Gastroesophageal sphincter (tissue), 3 donors: ENCODE data around the gene DPP6.
"Not testable (repeated sequence)": the region's sequence is repeated elsewhere in the genome, so short reads cannot be mapped to it uniquely, and the experiment has no call there.

Experiments used
- EP300 ChIP-seq: sonication (generic); formaldehyde crosslinking; IDR thresholded peaks from one replicate; pipeline ENCODE4 v1.6.1; 2017; ENCODE audit warnings: antibody characterized with exemption, mild to moderate bottlenecking
- POLR2A ChIP-seq, 2 donors: fragments of 450-650 bp; IDR thresholded peaks; one replicate each; pipeline ENCODE4 v1.6.1; 2017; ENCODE audit warnings: antibody characterized with exemption in 2 of 2, mild to moderate bottlenecking in 2 of 2, moderate library complexity in 1 of 2
- POLR2AphosphoS5 ChIP-seq: sonication (generic); formaldehyde crosslinking; IDR thresholded peaks from one replicate; pipeline ENCODE4 v1.6.1; 2017; ENCODE audit warnings: antibody characterized with exemption
- TF ChIP-seq, protein P1 (sequence below), 4 experiments: fragments of 200-600 bp in 2 of 4; fragments of 450-650 bp in 2 of 4; sonication (generic) in 1 of 4; IDR thresholded peaks; one replicate each; pipeline ENCODE4 v1.5.1; 2017 to 2019; ENCODE audit warnings: antibody characterized with exemption in 4 of 4, mild to moderate bottlenecking in 2 of 4, moderate library complexity in 2 of 4

DNA sequence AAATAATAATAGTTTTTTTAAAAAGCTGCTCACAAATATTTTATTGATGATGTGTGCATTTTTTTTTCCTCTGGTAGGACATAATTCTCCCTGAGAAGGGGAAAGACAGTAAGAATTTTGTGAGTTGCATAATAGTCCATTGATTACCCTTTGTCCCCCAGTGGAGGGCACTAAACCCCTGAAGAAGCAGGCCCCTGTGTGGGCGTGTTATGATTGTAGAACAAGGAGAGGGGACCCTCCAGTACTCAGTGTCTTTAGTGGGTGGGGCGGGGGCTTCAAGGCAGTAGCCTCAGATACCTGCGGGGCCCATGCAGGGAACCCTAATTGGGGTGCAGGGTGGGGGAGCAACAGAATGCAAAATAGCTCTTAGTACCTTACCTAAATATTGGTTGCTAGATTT, 57.4 kb downstream of the DPP6 start:
- TF ChIP-seq POLR2AphosphoS5; POLR2A (IDR thresholded peaks at IDR 0.05); EP300: not testable (repeated sequence)
- TF ChIP-seq, protein P1, sequence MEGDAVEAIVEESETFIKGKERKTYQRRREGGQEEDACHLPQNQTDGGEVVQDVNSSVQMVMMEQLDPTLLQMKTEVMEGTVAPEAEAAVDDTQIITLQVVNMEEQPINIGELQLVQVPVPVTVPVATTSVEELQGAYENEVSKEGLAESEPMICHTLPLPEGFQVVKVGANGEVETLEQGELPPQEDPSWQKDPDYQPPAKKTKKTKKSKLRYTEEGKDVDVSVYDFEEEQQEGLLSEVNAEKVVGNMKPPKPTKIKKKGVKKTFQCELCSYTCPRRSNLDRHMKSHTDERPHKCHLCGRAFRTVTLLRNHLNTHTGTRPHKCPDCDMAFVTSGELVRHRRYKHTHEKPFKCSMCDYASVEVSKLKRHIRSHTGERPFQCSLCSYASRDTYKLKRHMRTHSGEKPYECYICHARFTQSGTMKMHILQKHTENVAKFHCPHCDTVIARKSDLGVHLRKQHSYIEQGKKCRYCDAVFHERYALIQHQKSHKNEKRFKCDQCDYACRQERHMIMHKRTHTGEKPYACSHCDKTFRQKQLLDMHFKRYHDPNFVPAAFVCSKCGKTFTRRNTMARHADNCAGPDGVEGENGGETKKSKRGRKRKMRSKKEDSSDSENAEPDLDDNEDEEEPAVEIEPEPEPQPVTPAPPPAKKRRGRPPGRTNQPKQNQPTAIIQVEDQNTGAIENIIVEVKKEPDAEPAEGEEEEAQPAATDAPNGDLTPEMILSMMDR (IDR thresholded peaks at IDR 0.05), result not testable (repeated sequence)
